HEK293 (cell line): ENCODE results near the gene TTBK1.

Source experiments
- CTCF ChIA-PET: fragments of 350-600 bp; formaldehyde crosslinking; extraction: SDS; loops from one replicate; lab custom pipeline; 2021; ENCODE audit warnings: antibody characterized with exemption; lab: Yijun Ruan, JAX
- POLR2A ChIA-PET: fragments of 300-600 bp; formaldehyde crosslinking; extraction: SDS; loops from one replicate; lab custom pipeline; 2020; ENCODE audit warnings: antibody characterized with exemption, inconsistent platforms; lab: Yijun Ruan, JAX
- H3K27ac ChIP-seq: fragments of 200-500 bp; sonication (Bioruptor generic); 2 replicates; pipeline ENCODE4 v1.5.1; 2014; ENCODE audit warnings: low read depth, low read length, control low read depth, inconsistent platforms; ENCODE audit errors: extremely low read depth
- H3K36me3 ChIP-seq, 2 experiments: fragments of 200-500 bp in 1 of 2; sonication (Bioruptor generic) in 1 of 2; 1 replicate in 1 of 2; 2 replicates in 1 of 2; pipeline ENCODE4 v1.5.1; 2014 to 2017; ENCODE audit warnings: inconsistent platforms in 2 of 2, low read length in 2 of 2; ENCODE audit not compliant: control insufficient read depth in 2 of 2, insufficient read depth in 1 of 2
- H3K4me1 ChIP-seq: fragments of 200-500 bp; sonication (Bioruptor generic); 2 replicates; pipeline ENCODE4 v1.5.1; 2014; ENCODE audit warnings: mild to moderate bottlenecking, low read length, inconsistent platforms; ENCODE audit not compliant: control insufficient read depth, insufficient read depth
- H3K4me3 ChIP-seq: 2 replicates; pipeline ENCODE4 v1.5.1; 2011; ENCODE audit warnings: low read depth, mild to moderate bottlenecking, control low read depth, low read length, moderate library complexity
- H3K9me3 ChIP-seq: fragments of 200-500 bp; sonication (Bioruptor generic); 2 replicates; pipeline ENCODE4 v1.5.1; 2014; ENCODE audit warnings: low read depth, low read length, inconsistent platforms; ENCODE audit not compliant: control insufficient read depth, insufficient read depth
- EGR2 ChIP-seq: fragments of 450-650 bp; formaldehyde crosslinking; IDR thresholded peaks from 2 replicates; pipeline ENCODE4 v1.5.1; 2016; ENCODE audit warnings: low read depth, missing biosample characterization, missing genetic modification characterization
- IKZF3 ChIP-seq: fragments of 450-650 bp; IDR thresholded peaks from 2 replicates; pipeline ENCODE4 v1.5.0; 2018; ENCODE audit warnings: missing biosample characterization, mild to moderate bottlenecking, missing genetic modification characterization, moderate library complexity
- KLF16 ChIP-seq: fragments of 450-650 bp; formaldehyde crosslinking; IDR thresholded peaks from 2 replicates; pipeline ENCODE4 v1.5.1; 2017; ENCODE audit warnings: missing biosample characterization, missing genetic modification characterization
- KLF9 ChIP-seq: fragments of 450-650 bp; formaldehyde crosslinking; IDR thresholded peaks from 2 replicates; pipeline ENCODE4 v1.5.1; 2016; ENCODE audit warnings: missing biosample characterization, missing genetic modification characterization, low read depth
- ZNF184 ChIP-seq: fragments of 450-650 bp; IDR thresholded peaks from 2 replicates; pipeline ENCODE4 v1.5.1; 2018; ENCODE audit warnings: missing biosample characterization, mild to moderate bottlenecking, missing genetic modification characterization
- ZNF449 ChIP-seq: fragments of 450-650 bp; formaldehyde crosslinking; IDR thresholded peaks from 2 replicates; pipeline ENCODE4 v1.5.1; 2017; ENCODE audit warnings: missing biosample characterization, mild to moderate bottlenecking, missing genetic modification characterization, moderate library complexity
- ZNF514 ChIP-seq: fragments of 450-650 bp; formaldehyde crosslinking; IDR thresholded peaks from 2 replicates; pipeline ENCODE4 v1.5.1; 2016; ENCODE audit warnings: missing biosample characterization, missing genetic modification characterization
- ZNF549 ChIP-seq: fragments of 450-650 bp; IDR thresholded peaks from 2 replicates; pipeline ENCODE4 v1.5.1; 2018; ENCODE audit warnings: missing biosample characterization, missing genetic modification characterization, mild to moderate bottlenecking, inconsistent platforms, moderate library complexity
- ZNF600 ChIP-seq: fragments of 450-650 bp; formaldehyde crosslinking; IDR thresholded peaks from 2 replicates; pipeline ENCODE4 v1.5.1; 2016; ENCODE audit warnings: missing biosample characterization, missing genetic modification characterization
- ZXDB ChIP-seq: fragments of 450-650 bp; formaldehyde crosslinking; IDR thresholded peaks from 2 replicates; pipeline ENCODE4 v1.5.1; 2016; ENCODE audit warnings: missing biosample characterization, missing genetic modification characterization
- TF ChIP-seq, protein P1 (sequence below): fragments of 450-650 bp; formaldehyde crosslinking; IDR thresholded peaks from 2 replicates; pipeline ENCODE4 v1.5.1; 2016; ENCODE audit warnings: missing biosample characterization, missing genetic modification characterization
- TF ChIP-seq, protein P2 (sequence below): IDR thresholded peaks from 2 replicates; pipeline ENCODE4 v1.6.1; 2011; ENCODE audit warnings: mild to moderate bottlenecking, low read depth, low read length, borderline replicate concordance
- TF ChIP-seq, protein P3 (sequence below): fragments of 450-650 bp; formaldehyde crosslinking; IDR thresholded peaks from 2 replicates; pipeline ENCODE4 v1.5.1; 2017; ENCODE audit warnings: missing biosample characterization, missing genetic modification characterization

The TTBK1 gene

DNA sequence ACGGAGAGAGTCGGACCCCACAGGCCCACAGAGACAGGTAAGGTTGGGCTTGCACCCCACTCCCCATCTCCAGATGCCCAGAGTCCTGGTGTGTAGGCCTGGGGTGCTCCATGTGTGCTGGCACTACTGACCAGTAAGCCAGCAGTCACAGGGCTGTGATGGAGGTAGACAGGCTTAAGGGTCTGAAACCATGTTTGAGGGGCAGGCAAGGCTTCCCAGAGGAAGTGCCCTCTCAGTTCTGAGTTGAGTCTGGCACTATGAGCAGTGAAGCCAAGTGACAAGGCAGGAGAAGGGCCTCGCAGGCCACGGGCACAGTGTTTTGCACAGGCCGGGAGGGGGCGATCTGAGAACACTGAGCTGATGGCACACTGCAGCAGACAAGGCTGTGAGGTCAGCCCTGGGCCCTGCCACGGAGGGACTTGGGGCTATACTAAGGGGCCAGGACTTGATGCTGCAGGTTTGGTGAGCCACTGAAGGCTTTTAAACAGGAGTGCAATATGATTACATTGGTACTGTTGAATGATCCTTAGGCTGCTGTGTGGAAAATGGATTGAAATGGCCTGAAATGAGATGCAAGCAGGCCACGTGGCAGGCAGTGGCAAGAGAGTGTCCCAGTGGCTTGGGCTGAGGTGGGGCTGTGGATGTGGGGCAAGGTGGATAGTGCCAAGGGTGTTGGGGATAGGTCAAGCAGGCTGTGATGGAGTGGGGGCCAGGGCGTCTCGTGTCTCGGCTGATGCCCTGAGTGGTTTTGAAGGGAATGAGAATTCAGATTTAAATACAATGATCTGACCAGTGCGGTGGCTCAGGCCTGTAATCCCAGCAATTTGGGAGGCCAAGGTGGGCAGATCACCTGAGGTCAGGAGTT is 20.3 kb downstream of the TTBK1 start (continued):
- TF ChIP-seq, protein P1, sequence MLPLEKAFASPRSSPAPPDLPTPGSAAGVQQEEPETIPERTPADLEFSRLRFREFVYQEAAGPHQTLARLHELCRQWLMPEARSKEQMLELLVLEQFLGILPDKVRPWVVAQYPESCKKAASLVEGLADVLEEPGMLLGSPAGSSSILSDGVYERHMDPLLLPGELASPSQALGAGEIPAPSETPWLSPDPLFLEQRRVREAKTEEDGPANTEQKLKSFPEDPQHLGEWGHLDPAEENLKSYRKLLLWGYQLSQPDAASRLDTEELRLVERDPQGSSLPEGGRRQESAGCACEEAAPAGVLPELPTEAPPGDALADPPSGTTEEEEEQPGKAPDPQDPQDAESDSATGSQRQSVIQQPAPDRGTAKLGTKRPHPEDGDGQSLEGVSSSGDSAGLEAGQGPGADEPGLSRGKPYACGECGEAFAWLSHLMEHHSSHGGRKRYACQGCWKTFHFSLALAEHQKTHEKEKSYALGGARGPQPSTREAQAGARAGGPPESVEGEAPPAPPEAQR: no peak
- TF ChIP-seq KLF9: no peak
- TF ChIP-seq ZNF184 (tag by site-specific recombination): no peak
- no peak for TF ChIP-seq IKZF3
- TF ChIP-seq ZXDB (tag by site-specific recombination): no peak
- TF ChIP-seq, all 188 proteins: peak for 5

DNA sequence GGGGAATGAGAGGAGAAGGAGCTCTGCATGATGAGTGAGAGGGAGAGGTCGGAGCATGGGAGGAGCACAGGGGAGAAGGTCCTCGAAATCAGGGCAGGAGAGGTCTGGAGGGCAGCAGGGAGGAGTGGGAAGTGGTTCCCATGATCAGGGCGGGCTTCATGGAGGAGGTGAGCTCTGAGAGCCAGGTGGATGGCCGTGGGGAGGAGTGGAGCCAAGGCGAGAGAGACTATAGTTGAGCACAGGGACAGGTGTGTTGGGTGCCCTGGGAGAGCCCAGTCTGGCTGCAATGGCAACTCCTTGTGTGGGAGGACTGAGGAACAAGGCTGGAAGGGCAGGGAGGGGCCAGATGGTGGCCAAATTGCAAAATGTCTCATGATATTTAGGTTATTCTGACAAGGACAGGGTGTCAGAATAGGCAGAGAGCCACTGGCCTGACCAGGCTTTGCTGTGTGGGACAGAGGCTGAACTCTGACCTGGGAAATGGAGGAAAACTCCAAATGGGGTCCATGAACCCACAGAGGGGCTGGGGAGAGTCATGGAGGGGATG is 21.4 kb downstream of the TTBK1 start:
- peak; percentile 34; the same call in 1 of the 2 replicates for TF ChIP-seq ZNF600 (tag by site-specific recombination)
- TF ChIP-seq ZNF449 (tag by site-specific recombination): no peak
- TF ChIP-seq ZNF549 (tag by site-specific recombination): no peak
- TF ChIP-seq KLF16: no peak
- TF ChIP-seq, all 188 proteins: peak for 1
- POLR2A ChIA-PET: interaction anchor here (2.1 kb wide), 1 partner anchor 105 kb away, joined by 7 read pairs; the partner anchor contains the start of gene ZNF318

GRCh38 chr6:43265564-43265963 is 22.3 kb downstream of the TTBK1 start:
- Histone ChIP-seq H3K27ac (no peak overlapping the region), H3K4me1 (no peaks in the 10 kb centered on the region), H3K36me3 (no peaks in the 10 kb centered on the region)
- POLR2A ChIA-PET: no interaction called here
- TF ChIP-seq EGR2 (tag by site-specific recombination) (no peak), ZNF514 (tag by site-specific recombination) (no peak)
- TF ChIP-seq, protein P2, sequence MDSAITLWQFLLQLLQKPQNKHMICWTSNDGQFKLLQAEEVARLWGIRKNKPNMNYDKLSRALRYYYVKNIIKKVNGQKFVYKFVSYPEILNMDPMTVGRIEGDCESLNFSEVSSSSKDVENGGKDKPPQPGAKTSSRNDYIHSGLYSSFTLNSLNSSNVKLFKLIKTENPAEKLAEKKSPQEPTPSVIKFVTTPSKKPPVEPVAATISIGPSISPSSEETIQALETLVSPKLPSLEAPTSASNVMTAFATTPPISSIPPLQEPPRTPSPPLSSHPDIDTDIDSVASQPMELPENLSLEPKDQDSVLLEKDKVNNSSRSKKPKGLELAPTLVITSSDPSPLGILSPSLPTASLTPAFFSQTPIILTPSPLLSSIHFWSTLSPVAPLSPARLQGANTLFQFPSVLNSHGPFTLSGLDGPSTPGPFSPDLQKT: no peak
- TF ChIP-seq, protein P3, sequence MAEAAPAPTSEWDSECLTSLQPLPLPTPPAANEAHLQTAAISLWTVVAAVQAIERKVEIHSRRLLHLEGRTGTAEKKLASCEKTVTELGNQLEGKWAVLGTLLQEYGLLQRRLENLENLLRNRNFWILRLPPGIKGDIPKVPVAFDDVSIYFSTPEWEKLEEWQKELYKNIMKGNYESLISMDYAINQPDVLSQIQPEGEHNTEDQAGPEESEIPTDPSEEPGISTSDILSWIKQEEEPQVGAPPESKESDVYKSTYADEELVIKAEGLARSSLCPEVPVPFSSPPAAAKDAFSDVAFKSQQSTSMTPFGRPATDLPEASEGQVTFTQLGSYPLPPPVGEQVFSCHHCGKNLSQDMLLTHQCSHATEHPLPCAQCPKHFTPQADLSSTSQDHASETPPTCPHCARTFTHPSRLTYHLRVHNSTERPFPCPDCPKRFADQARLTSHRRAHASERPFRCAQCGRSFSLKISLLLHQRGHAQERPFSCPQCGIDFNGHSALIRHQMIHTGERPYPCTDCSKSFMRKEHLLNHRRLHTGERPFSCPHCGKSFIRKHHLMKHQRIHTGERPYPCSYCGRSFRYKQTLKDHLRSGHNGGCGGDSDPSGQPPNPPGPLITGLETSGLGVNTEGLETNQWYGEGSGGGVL (tag by site-specific recombination): no peak
- TF ChIP-seq, protein P1: no peak
- TF ChIP-seq, all 188 proteins: peak for 0
- no peaks in the 10 kb centered on the region for H3K9me3 ChIP-seq
- H3K4me3 ChIP-seq: no peak overlapping the region
- CTCF ChIA-PET: interaction anchor here (0.6 to 7.6 kb wide), 4 partner anchors 36 to 217 kb away, joined by 3 to 83 read pairs (median 4); partner anchors contain the start of gene DNPH1

More for the DNA sequence above, 21.4 kb downstream of the TTBK1 start:
- Histone ChIP-seq H3K4me3 (no peak overlapping the region), H3K27ac (no peak overlapping the region), H3K4me1 (no peaks in the 10 kb centered on the region), H3K9me3 (no peaks in the 10 kb centered on the region), H3K36me3 (no peaks in the 10 kb centered on the region)
- CTCF ChIA-PET: interaction anchor here (0.7 to 7.6 kb wide), 14 partner anchors 10 to 1628 kb away, joined by 3 to 83 read pairs (median 5); partner anchors contain the start of gene DNPH1
